ENCODE measurements around the gene CCR7. TPM values are rescaled to one million over a fixed set of nuclear protein-coding genes. Genes with fewer than 3 reads are reported as not detected.

The CCR7 gene
- total and polyA plus RNA-seq, 4 donors = 1.8 to 5.9 (median 3.0) TPM

- Histone ChIP-seq H3K27me3 (ENCODE audit: control insufficient read depth in 3 of 3, insufficient read depth in 3 of 3, low read length in 2 of 3) (no peaks in the 10 kb centered on the region), H3K36me3 (ENCODE audit: control insufficient read depth in 4 of 4, insufficient read depth in 4 of 4, low read length in 4 of 4) (no peaks in the 10 kb centered on the region), H3K9ac (ENCODE audit: insufficient read depth in 1 of 2, low read length in 2 of 2) (no peak overlapping the region), H3K27ac (ENCODE audit: low read depth in 1 of 2, low read length in 1 of 2) (peak overlapping the region in 1 of 2 donors; percentile 23), H3K4me1 (ENCODE audit: control insufficient read depth in 5 of 5, insufficient read depth in 5 of 5, low read length in 5 of 5) (peaks cover 0 to 56% (median 46%) of the 10 kb centered on the region in 5 donors), H3K4me3 (no peak overlapping the region), H3K9me3 (ENCODE audit: control insufficient read depth in 4 of 4, insufficient read depth in 3 of 4, low read length in 3 of 4) (no peaks in the 10 kb centered on the region)
- no peak for DNase-seq
- TF ChIP-seq CTCF (IDR thresholded peaks at IDR 0.05; ENCODE audit: control extremely low read depth, extremely low read depth) = no peak
- no peak for ATAC-seq (ENCODE audit: insufficient read depth, low FRiP score)
- 86 to 93% methylated on average over 8 of the region's 8 CpGs for WGBS, 2 donors
Measured at GRCh38 chr17:40550608-40551007, 14.7 kb downstream of the CCR7 start.

GRCh38 chr17:40548982-40549685, 16.1 kb downstream of the CCR7 start:
- TF ChIP-seq CTCF (IDR thresholded peaks at IDR 0.05; ENCODE audit: control extremely low read depth, extremely low read depth) = no peak
- Histone ChIP-seq H3K9ac (ENCODE audit: insufficient read depth in 1 of 2, low read length in 2 of 2) (peak overlapping the region in 1 of 2 donors; percentile 51), H3K4me3 (no peak overlapping the region), H3K27me3 (ENCODE audit: control insufficient read depth in 3 of 3, insufficient read depth in 3 of 3, low read length in 2 of 3) (no peaks in the 10 kb centered on the region), H3K9me3 (ENCODE audit: control insufficient read depth in 4 of 4, insufficient read depth in 3 of 4, low read length in 3 of 4) (no peaks in the 10 kb centered on the region), H3K27ac (ENCODE audit: low read depth in 1 of 2, low read length in 1 of 2) (peak overlapping the region; percentile 17 to 88), H3K4me1 (ENCODE audit: control insufficient read depth in 5 of 5, insufficient read depth in 5 of 5, low read length in 5 of 5) (peaks cover 0 to 43% (median 42%) of the 10 kb centered on the region in 5 donors), H3K36me3 (ENCODE audit: control insufficient read depth in 4 of 4, insufficient read depth in 4 of 4, low read length in 4 of 4) (no peaks in the 10 kb centered on the region)
- WGBS, 2 donors = 45 to 62% methylated on average over 9 of the region's 9 CpGs
- ATAC-seq (ENCODE audit: insufficient read depth, low FRiP score) (peak; percentile 22), DNase-seq (peak; percentile 63 to 78 (median 66))

GRCh38 chr17:40548491-40548981, 16.7 kb downstream of the CCR7 start:
- H3K27ac ChIP-seq (ENCODE audit: low read depth in 1 of 2, low read length in 1 of 2) = peak overlapping the region in 1 of 2 donors; percentile 88
- ATAC-seq (ENCODE audit: insufficient read depth, low FRiP score) (no peak), DNase-seq (no peak)
- no peaks in the 10 kb centered on the region for H3K36me3 ChIP-seq (ENCODE audit: control insufficient read depth in 4 of 4, insufficient read depth in 4 of 4, low read length in 4 of 4)
- 89 to 95% methylated on average over 9 of the region's 9 CpGs for WGBS, 2 donors
- H3K9ac ChIP-seq (ENCODE audit: insufficient read depth in 1 of 2, low read length in 2 of 2) = peak overlapping the region in 1 of 2 donors; percentile 51
- H3K4me3 ChIP-seq = no peak overlapping the region
- TF ChIP-seq CTCF (IDR thresholded peaks at IDR 0.05; ENCODE audit: control extremely low read depth, extremely low read depth) = no peak
- H3K9me3 ChIP-seq (ENCODE audit: control insufficient read depth in 4 of 4, insufficient read depth in 3 of 4, low read length in 3 of 4) = no peaks in the 10 kb centered on the region
- peaks cover 0 to 40% (median 38%) of the 10 kb centered on the region in 5 donors for H3K4me1 ChIP-seq (ENCODE audit: control insufficient read depth in 5 of 5, insufficient read depth in 5 of 5, low read length in 5 of 5)
- H3K27me3 ChIP-seq (ENCODE audit: control insufficient read depth in 3 of 3, insufficient read depth in 3 of 3, low read length in 2 of 3) = no peaks in the 10 kb centered on the region
